NT2/D1 (cell line): ENCODE results near the gene INPP4B.

Experiments used
- SUZ12 ChIP-seq: IDR thresholded peaks from 2 replicates; pipeline ENCODE4 v1.6.1; 2011; ENCODE audit not compliant: insufficient read length, insufficient read depth; ENCODE audit errors: extremely low read depth
- YY1 ChIP-seq: IDR thresholded peaks from 2 replicates; pipeline ENCODE4 v1.6.1; 2011; ENCODE audit not compliant: insufficient read length, insufficient read depth
- ZNF274 ChIP-seq: IDR thresholded peaks from 2 replicates; pipeline ENCODE4 v1.6.1; 2011; ENCODE audit warnings: mild to moderate bottlenecking, low read depth, low read length

DNA sequence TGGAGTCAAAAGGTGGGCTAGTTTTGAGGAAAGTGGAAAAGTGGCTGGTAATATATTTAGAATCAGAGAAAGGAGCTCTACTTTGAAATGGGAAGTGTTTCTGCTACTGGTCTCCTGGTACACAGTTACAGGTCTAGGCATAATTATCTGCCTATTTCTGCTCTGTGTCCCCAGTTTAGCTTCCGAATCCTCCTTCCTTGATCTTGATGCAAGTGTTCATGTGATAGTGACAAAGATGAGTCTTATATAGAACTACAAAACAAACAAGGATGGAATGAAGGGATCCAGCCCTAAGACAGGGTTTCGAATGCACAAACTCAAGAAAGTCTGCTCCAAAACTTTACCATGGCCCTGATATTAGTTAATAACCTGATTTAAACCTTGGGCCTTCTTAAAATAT, 580.2 kb downstream of the INPP4B start:
- TF ChIP-seq YY1 (no peak), ZNF274 (no peak), SUZ12 (no peak)
